ENCODE data around the gene TLK1. TPM values are rescaled to one million over a fixed set of nuclear protein-coding genes. Genes with fewer than 3 reads are reported as not detected.

The TLK1 gene
- total RNA-seq, 6 experiments from 2014 or later: 18.4 to 40.2 (median 29.0) TPM

DNA sequence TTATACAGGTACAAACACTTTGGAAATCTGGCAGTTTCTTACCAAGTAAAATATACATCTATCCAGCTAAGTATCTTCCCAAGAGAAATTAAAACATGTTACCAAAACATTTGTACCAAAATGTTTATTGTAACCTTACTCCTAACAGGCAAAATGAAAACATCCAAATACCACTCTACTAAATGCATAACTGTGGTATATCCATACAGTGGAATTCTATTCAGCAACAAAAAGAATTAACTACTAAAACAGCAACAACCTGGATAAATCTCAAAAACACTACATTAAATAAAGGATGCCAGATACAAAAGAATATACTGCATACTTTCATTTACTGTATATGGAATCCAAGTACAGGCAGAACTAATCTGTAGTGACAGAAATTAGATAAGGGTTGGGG lies 51.1 kb downstream of the TLK1 start:
- H3K27ac ChIP-seq: no peak overlapping the region
- DNase-seq: no peak
- no peaks in the 10 kb centered on the region for H3K27me3 ChIP-seq
- ATAC-seq: no peak
- no peak overlapping the region for H3K4me3 ChIP-seq
- no peaks in the 10 kb centered on the region for H3K9me3 ChIP-seq
- intact Hi-C loops (cut with DNase I): no loop called here
- H3K36me3 ChIP-seq: no peaks in the 10 kb centered on the region
- no peaks in the 10 kb centered on the region for H3K4me1 ChIP-seq
- TF ChIP-seq, protein P1, sequence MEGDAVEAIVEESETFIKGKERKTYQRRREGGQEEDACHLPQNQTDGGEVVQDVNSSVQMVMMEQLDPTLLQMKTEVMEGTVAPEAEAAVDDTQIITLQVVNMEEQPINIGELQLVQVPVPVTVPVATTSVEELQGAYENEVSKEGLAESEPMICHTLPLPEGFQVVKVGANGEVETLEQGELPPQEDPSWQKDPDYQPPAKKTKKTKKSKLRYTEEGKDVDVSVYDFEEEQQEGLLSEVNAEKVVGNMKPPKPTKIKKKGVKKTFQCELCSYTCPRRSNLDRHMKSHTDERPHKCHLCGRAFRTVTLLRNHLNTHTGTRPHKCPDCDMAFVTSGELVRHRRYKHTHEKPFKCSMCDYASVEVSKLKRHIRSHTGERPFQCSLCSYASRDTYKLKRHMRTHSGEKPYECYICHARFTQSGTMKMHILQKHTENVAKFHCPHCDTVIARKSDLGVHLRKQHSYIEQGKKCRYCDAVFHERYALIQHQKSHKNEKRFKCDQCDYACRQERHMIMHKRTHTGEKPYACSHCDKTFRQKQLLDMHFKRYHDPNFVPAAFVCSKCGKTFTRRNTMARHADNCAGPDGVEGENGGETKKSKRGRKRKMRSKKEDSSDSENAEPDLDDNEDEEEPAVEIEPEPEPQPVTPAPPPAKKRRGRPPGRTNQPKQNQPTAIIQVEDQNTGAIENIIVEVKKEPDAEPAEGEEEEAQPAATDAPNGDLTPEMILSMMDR (IDR thresholded peaks at IDR 0.05): no peak
- no peak for TF ChIP-seq POLR2A (IDR thresholded peaks at IDR 0.05)

DNA sequence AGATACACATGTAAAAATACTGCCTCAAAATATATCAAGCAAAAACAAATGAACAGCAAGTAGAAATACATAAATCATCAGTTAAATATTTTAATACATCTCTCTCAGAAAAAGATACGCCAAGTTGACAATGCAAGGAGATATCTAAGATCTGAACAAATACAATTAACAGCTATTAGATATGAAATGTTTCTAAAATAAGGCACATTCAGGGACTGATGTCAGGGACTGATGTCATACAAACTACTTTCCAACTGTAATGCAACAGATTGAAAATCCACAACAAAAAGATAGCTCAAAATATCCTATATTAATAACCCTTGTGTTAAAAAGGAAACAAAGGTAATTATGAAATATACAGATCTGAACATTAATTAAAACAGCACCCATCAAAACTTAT lies 51.7 kb downstream of the TLK1 start:
- H3K27me3 ChIP-seq: no peaks in the 10 kb centered on the region
- ATAC-seq (no peak), DNase-seq (no peak)
- H3K27ac ChIP-seq: no peak overlapping the region
- no peaks in the 10 kb centered on the region for H3K36me3 ChIP-seq
- H3K4me3 ChIP-seq: no peak overlapping the region
- TF ChIP-seq, protein P1 (IDR thresholded peaks at IDR 0.05): no peak
- TF ChIP-seq POLR2A (IDR thresholded peaks at IDR 0.05): no peak
- no peaks in the 10 kb centered on the region for H3K9me3 ChIP-seq
- WGBS (ENCODE audit: insufficient coverage, low coverage, low lambda C conversion rate, missing lambda C conversion rate): 100% methylated on average over 1 of the region's 1 CpG
- no peaks in the 10 kb centered on the region for H3K4me1 ChIP-seq
- intact Hi-C loops (cut with DNase I): no loop called here

DNA sequence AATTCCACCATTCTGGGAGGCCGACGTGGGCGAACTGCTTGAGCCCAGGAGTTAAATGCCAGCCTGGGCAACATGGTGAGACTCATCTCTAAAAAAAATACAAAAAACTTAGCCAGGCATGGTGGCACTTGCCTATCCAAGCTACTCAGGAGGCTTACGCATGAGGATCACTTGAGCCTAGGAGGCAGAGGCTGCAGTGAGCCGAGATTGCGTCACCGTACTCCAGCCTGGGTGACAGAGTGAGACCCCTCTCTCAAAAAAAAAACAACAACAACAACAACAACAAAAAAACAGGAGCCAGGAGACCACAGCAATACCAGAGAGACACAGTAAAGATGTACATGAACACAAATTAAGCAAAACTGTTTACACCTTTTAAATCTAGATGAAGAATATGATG lies 52.9 kb downstream of the TLK1 start:
- no peaks in the 10 kb centered on the region for H3K9me3 ChIP-seq
- 95% methylated on average over 7 of the region's 7 CpGs for WGBS (ENCODE audit: insufficient coverage, low coverage, low lambda C conversion rate, missing lambda C conversion rate)

DNA sequence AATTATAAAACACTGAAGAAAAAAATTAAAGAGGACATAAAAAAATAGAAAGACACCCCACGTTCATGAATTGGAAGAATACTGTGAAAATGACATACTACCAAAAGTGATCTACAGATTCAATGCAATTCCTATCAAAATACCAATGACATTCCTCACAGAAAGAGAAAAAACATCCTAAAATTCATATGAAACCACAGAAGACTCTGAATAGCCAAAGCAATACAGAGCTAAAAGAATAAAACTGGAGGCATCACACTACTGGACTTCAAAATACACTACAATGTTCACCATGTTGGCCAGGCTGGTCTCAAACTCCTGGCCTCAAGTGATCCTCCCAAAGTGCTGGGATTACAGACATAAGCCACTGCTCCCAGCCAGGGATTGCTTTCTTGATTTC lies 56.3 kb downstream of the TLK1 start:
- no peaks in the 10 kb centered on the region for H3K9me3 ChIP-seq
- H3K36me3 ChIP-seq: no peaks in the 10 kb centered on the region
- 93% methylated on average over 1 of the region's 1 CpG for WGBS (ENCODE audit: insufficient coverage, low coverage, low lambda C conversion rate, missing lambda C conversion rate)
- TF ChIP-seq, protein P1 (IDR thresholded peaks at IDR 0.05): no peak
- TF ChIP-seq POLR2A (IDR thresholded peaks at IDR 0.05): no peak
- H3K27me3 ChIP-seq: no peaks in the 10 kb centered on the region
- no peak overlapping the region for H3K4me3 ChIP-seq
- DNase-seq (no peak), ATAC-seq (no peak)
- no peak overlapping the region for H3K27ac ChIP-seq
- intact Hi-C loops (cut with DNase I): no loop called here
- no peaks in the 10 kb centered on the region for H3K4me1 ChIP-seq

More for the DNA sequence above, 52.9 kb downstream of the TLK1 start:
- ATAC-seq (no peak), DNase-seq (no peak)
- intact Hi-C loops (cut with DNase I): no loop called here
- no peaks in the 10 kb centered on the region for H3K4me1 ChIP-seq
- H3K4me3 ChIP-seq: no peak overlapping the region
- TF ChIP-seq POLR2A (IDR thresholded peaks at IDR 0.05): no peak
- TF ChIP-seq, protein P1 (IDR thresholded peaks at IDR 0.05): no peak
- H3K27me3 ChIP-seq: no peaks in the 10 kb centered on the region
- no peaks in the 10 kb centered on the region for H3K36me3 ChIP-seq
- H3K27ac ChIP-seq: no peak overlapping the region

DNA sequence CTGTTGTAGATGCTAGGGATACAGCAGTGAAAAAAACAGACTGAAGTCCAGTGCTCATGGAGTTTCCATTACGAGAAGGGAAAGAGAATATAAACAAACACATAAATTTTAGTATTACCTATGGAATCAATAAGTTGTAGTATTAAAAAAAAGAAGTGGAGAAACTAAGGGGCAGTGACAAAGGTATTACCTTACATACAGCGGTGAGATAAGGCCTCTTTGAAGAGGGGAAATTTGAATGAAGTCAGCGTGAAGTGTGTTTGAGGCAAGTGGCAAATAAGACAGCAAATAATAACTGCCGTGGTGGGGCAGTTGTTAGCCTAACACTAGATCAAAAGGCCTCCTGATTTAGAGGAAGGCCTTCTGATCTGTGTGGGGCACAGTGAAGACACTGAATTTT lies 57.9 kb downstream of the TLK1 start:
- H3K4me1 ChIP-seq: no peaks in the 10 kb centered on the region
- DNase-seq (no peak), ATAC-seq (no peak)
- H3K9me3 ChIP-seq: no peaks in the 10 kb centered on the region
- 78% methylated on average over 4 of the region's 4 CpGs for WGBS (ENCODE audit: insufficient coverage, low coverage, low lambda C conversion rate, missing lambda C conversion rate)
- H3K4me3 ChIP-seq: no peak overlapping the region
- intact Hi-C loops (cut with DNase I): no loop called here
- H3K36me3 ChIP-seq: no peaks in the 10 kb centered on the region
- H3K27ac ChIP-seq: no peak overlapping the region
- TF ChIP-seq POLR2A (IDR thresholded peaks at IDR 0.05): no peak
- TF ChIP-seq, protein P1 (IDR thresholded peaks at IDR 0.05): no peak
- H3K27me3 ChIP-seq: no peaks in the 10 kb centered on the region

Measured in right lobe of liver (tissue), 6 donors.